ENCODE data around the gene STAB2. TPM values are rescaled to one million over a fixed set of nuclear protein-coding genes. Genes with fewer than 3 reads are reported as not detected.

STAB2 gene
- total RNA-seq, 4 donors from 2014 or later, result 0.95 TPM; not detected in 3

GRCh38 chr12:103690426-103690825, 103.4 kb downstream of the STAB2 start:
- WGBS, 2 donors, result 60 to 68% methylated on average over 2 of the region's 2 CpGs
- Histone ChIP-seq H3K27ac (no peak overlapping the region), H3K27me3 (no peaks in the 10 kb centered on the region), H3K36me3 (no peaks in the 10 kb centered on the region), H3K4me3 (no peak overlapping the region), H3K4me1 (no peaks in the 10 kb centered on the region), H3K9me3 (no peaks in the 10 kb centered on the region)
- intact Hi-C loops (cut with DNase I), result no loop called here
- no peak for TF ChIP-seq CTCF (IDR thresholded peaks at IDR 0.05)
- TF ChIP-seq POLR2A (IDR thresholded peaks at IDR 0.05), result no peak
- DNase-seq, result no peak

- intact Hi-C loops (cut with DNase I), result no loop called here
- Histone ChIP-seq H3K4me1 (no peaks in the 10 kb centered on the region), H3K27ac (no peak overlapping the region), H3K27me3 (no peaks in the 10 kb centered on the region), H3K36me3 (no peaks in the 10 kb centered on the region), H3K9me3 (no peaks in the 10 kb centered on the region), H3K4me3 (no peak overlapping the region)
- WGBS, 2 donors, result 71 to 82% methylated on average over 3 of the region's 3 CpGs
- TF ChIP-seq POLR2A (IDR thresholded peaks at IDR 0.05), result no peak
- TF ChIP-seq CTCF (IDR thresholded peaks at IDR 0.05), result no peak
- DNase-seq, result no peak
Measured at GRCh38 chr12:103691063-103691462, 104.0 kb downstream of the STAB2 start.

- intact Hi-C loops (cut with DNase I), result no loop called here
Measured at GRCh38 chr12:103696101-103696500, 109.0 kb downstream of the STAB2 start.

GRCh38 chr12:103697971-103698751, 111.1 kb downstream of the STAB2 start:
- no peak for DNase-seq
- no peak overlapping the region for H3K4me3 ChIP-seq
- TF ChIP-seq POLR2A (IDR thresholded peaks at IDR 0.05) (no peak), CTCF (IDR thresholded peaks at IDR 0.05) (no peak)
- no peaks in the 10 kb centered on the region for H3K36me3 ChIP-seq
- no peak overlapping the region for H3K27ac ChIP-seq
- WGBS, 2 donors, result 64 to 70% methylated on average over 6 to 8 of the region's 9 CpGs
- peaks cover 0 to 25% (median 0%) of the 10 kb centered on the region in 4 donors for H3K27me3 ChIP-seq
- no peaks in the 10 kb centered on the region for H3K9me3 ChIP-seq
- no peaks in the 10 kb centered on the region for H3K4me1 ChIP-seq
- intact Hi-C loops (cut with DNase I), result no loop called here

More at GRCh38 chr12:103696101-103696500, 109.0 kb downstream of the STAB2 start:
- Histone ChIP-seq H3K27ac (no peak overlapping the region), H3K36me3 (no peaks in the 10 kb centered on the region), H3K4me3 (no peak overlapping the region), H3K9me3 (no peaks in the 10 kb centered on the region), H3K27me3 (peaks cover 0 to 25% (median 0%) of the 10 kb centered on the region in 4 donors), H3K4me1 (no peaks in the 10 kb centered on the region)
- 73 to 88% methylated on average over 5 of the region's 5 CpGs for WGBS, 2 donors
- TF ChIP-seq CTCF (IDR thresholded peaks at IDR 0.05), result no peak
- TF ChIP-seq POLR2A (IDR thresholded peaks at IDR 0.05), result no peak
- DNase-seq, result no peak

GRCh38 chr12:103698752-103699560, 111.9 kb downstream of the STAB2 start:
- H3K27ac ChIP-seq, result no peak overlapping the region
- H3K4me3 ChIP-seq, result no peak overlapping the region
- peaks cover 0 to 30% (median 0%) of the 10 kb centered on the region in 4 donors for H3K27me3 ChIP-seq
- no peaks in the 10 kb centered on the region for H3K36me3 ChIP-seq
- TF ChIP-seq POLR2A (IDR thresholded peaks at IDR 0.05) (no peak), CTCF (IDR thresholded peaks at IDR 0.05) (no peak)
- no peaks in the 10 kb centered on the region for H3K4me1 ChIP-seq
- 59 to 60% methylated on average over 8 of the region's 9 CpGs for WGBS, 2 donors
- H3K9me3 ChIP-seq, result no peaks in the 10 kb centered on the region
- intact Hi-C loops (cut with DNase I), result no loop called here
- no peak for DNase-seq

Measured in esophagus squamous epithelium (tissue), 5 donors.